ENCODE data around the gene PDE11A. TPM values are rescaled to one million over a fixed set of nuclear protein-coding genes. Genes with fewer than 3 reads are reported as not detected.
A peak's percentile ranks its signal among the peaks of the same experiment; 100 is the strongest.

PDE11A gene
- total RNA-seq, 1 donor from 2014 or later: not detected

- Mint-ChIP-seq H3K27ac (no peak overlapping the region), H3K4me1 (peaks cover 31% of the 10 kb centered on the region), H3K4me3 (peak overlapping the region; percentile 57), H3K27me3 (no peaks in the 10 kb centered on the region), H3K36me3 (ENCODE audit: low read depth) (peaks cover 4% of the 10 kb centered on the region), H3K9me3 (no peaks in the 10 kb centered on the region)
- TF ChIP-seq CTCF (IDR thresholded peaks at IDR 0.05): peak; percentile 26
- ChIA-PET CTCF (interaction anchor here (2.6 kb wide), 1 partner anchor 304 kb away, joined by 8 read pairs; no protein-coding TSS in a partner anchor), POLR2A (no interaction called here)
- intact Hi-C loops (cut with micrococcal nuclease): loop anchor here (5.0 to 10.0 kb wide), 4 partner anchors 87 to 1897 kb away; partner anchors contain the start of gene CWC22
- ATAC-seq (ENCODE audit: low read depth) (no peak), DNase-seq (no peak)
Observed at GRCh38 chr2:178109813-178110212, 37.2 kb upstream of the PDE11A start.

- POLR2A ChIA-PET: interaction anchor here (0.6 kb wide), 1 partner anchor 338 kb away, joined by 5 read pairs; no protein-coding TSS in a partner anchor
- H3K36me3 Mint-ChIP-seq (ENCODE audit: low read depth): peaks cover 4% of the 10 kb centered on the region
- no peaks in the 10 kb centered on the region for H3K9me3 Mint-ChIP-seq
- H3K4me3 Mint-ChIP-seq: no peak overlapping the region
- CTCF ChIA-PET: no interaction called here
- intact Hi-C loops (cut with micrococcal nuclease): no loop called here
- H3K4me1 Mint-ChIP-seq: peaks cover 16% of the 10 kb centered on the region
- H3K27me3 Mint-ChIP-seq: no peaks in the 10 kb centered on the region
- TF ChIP-seq CTCF (IDR thresholded peaks at IDR 0.05): no peak
- DNase-seq: no peak
- no peak for ATAC-seq (ENCODE audit: low read depth)
- H3K27ac Mint-ChIP-seq: no peak overlapping the region
Observed at GRCh38 chr2:178108176-178108575, 35.6 kb upstream of the PDE11A start.

DNA sequence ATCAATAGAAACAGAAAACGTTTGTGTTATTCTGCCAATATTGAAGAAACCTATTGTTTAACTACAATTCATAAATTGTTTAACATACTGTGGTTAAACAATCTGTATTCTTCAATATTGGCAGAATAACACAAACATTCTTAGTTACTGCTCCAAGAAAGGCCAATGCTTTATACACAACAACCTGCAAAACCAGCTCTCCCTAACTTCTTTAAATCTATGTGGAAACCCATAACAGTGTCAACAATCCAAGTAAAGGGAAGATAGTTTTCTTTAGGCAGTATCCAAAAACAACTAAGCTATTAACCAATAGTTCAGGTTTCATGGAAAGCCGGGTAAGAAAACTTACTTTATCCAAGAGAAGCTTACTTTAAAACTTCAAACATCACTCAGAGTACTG lies 33.5 kb upstream of the PDE11A start:
- no peak for TF ChIP-seq CTCF (IDR thresholded peaks at IDR 0.05)
- no peaks in the 10 kb centered on the region for H3K9me3 Mint-ChIP-seq
- no peaks in the 10 kb centered on the region for H3K27me3 Mint-ChIP-seq
- ATAC-seq (ENCODE audit: low read depth) (no peak), DNase-seq (no peak)
- ChIA-PET CTCF (interaction anchor here (0.6 kb wide), 1 partner anchor 175 kb away, joined by 4 read pairs; no protein-coding TSS in a partner anchor), POLR2A (no interaction called here)
- intact Hi-C loops (cut with micrococcal nuclease): no loop called here
- H3K4me1 Mint-ChIP-seq: peaks cover 2% of the 10 kb centered on the region
- H3K27ac Mint-ChIP-seq: no peak overlapping the region
- H3K4me3 Mint-ChIP-seq: no peak overlapping the region
- no peaks in the 10 kb centered on the region for H3K36me3 Mint-ChIP-seq (ENCODE audit: low read depth)

DNA sequence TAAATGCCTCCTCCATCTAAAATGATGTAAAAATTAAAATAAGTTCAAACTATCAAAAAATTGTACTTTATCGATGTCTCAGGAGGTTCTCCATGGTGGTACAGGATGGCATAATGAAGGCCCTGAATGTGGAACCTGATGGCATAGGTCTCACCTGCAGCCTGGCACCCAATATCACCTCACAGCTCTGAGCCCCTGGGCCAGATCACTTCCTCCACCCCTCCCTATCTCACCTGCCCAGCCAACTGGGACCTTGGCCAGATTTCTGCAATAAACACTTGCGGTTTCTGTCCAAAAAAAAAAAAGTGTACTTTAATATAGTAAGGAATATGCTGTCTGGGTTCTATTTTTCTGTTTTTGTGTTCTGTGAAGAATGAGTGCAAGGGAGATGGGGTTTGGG lies 33.0 kb upstream of the PDE11A start:
- no peak for DNase-seq
- Mint-ChIP-seq H3K4me1 (peaks cover 2% of the 10 kb centered on the region), H3K27me3 (no peaks in the 10 kb centered on the region), H3K36me3 (ENCODE audit: low read depth) (no peaks in the 10 kb centered on the region), H3K4me3 (no peak overlapping the region), H3K27ac (no peak overlapping the region), H3K9me3 (no peaks in the 10 kb centered on the region)
- intact Hi-C loops (cut with micrococcal nuclease): no loop called here
- ChIA-PET POLR2A (no interaction called here), CTCF (no interaction called here)
- ATAC-seq (ENCODE audit: low read depth): no peak
- no peak for TF ChIP-seq CTCF (IDR thresholded peaks at IDR 0.05)

DNA sequence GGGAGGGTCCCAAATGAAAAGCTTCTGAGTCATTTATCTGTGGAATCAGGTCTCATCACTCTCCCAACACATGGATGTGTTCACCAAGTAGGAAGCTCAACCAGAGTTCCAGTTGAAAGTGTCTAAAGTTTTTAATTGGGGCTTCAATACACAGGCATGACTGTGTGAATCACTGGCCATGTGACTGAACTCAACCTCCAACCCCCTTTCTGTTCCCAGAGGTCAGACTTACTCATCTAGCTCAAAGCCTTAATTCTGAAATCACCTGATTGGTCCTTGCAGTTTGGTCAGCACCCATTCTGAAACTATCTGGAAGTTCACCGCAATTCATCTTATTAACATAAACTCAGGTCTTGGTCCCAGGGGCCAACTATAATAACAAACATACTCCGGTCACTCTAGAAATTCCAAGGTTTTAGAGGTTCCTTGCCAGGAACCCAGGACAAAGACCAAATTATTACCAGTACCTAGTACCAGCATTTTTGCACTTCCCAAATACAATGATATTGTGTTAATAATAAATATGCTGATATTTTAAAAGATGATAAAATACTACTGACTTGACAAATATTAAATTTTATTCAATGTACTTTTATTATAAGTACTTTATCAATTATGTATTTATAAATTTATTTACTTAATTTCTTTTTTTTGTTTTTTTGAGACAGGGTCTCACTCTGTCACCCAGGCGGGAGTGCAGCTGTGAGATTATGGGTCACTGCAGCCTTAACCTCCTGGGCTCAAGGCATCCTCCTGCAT lies 28.9 kb upstream of the PDE11A start:
- H3K27me3 Mint-ChIP-seq: no peaks in the 10 kb centered on the region
- intact Hi-C loops (cut with micrococcal nuclease): no loop called here
- no peak for ATAC-seq (ENCODE audit: low read depth)
- POLR2A ChIA-PET: interaction anchor here (0.7 kb wide), 1 partner anchor 10 kb away, joined by 6 read pairs; no protein-coding TSS in a partner anchor
- H3K4me1 Mint-ChIP-seq: no peaks in the 10 kb centered on the region
- no peak for DNase-seq
- H3K36me3 Mint-ChIP-seq (ENCODE audit: low read depth): no peaks in the 10 kb centered on the region
- no peak overlapping the region for H3K4me3 Mint-ChIP-seq
- H3K27ac Mint-ChIP-seq: no peak overlapping the region
- no peaks in the 10 kb centered on the region for H3K9me3 Mint-ChIP-seq
- CTCF ChIA-PET: no interaction called here
- TF ChIP-seq CTCF (IDR thresholded peaks at IDR 0.05): no peak
